NCI-H2107 (cell line): ENCODE measurements around the gene ANKRD9.

ENCODE experiments used
- DNase-seq: peaks from one replicate; lab custom pipeline; 2025; lab: John Stamatoyannopoulos, UW

ANKRD9 gene

DNA sequence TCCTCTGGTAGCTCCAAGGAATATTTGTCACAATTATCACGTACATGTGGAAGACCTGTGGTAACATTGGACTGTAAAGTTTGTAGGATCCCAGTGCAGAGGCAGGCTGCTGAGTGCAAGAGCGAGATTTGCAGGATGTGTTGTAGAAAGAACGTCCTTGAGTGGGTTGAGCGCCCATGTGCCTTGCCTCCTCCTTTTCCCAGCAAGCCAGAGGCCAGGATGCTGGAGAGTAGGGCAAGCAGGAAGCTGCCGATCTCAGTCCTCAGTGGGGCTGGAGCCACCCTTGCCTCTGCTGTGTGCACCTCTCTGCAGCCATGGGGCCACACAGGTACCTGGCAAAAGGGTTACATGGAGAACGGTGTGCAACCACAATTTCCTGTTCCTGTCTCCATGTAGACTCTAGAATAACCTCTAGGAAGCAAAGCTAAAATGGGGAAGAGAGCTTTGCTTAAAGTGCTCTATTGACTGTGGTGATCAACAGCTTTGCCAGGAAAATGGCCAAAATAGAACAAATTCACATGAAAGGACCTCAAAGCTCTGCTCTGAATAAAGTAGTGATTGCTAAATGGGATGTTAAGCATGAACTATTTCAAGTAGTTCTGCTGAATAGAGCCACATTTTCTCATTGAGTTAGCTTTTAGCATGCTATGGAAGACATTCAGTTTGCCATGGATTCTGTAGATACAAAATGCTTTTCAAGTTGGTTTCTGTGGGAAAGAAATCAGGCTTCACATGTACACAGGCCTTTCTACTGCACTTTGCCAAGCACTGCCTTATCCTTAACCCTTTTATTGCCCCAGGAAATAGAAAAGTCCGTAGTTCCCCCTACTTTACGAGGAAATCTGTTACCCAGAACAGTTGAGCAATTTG, 37.4 kb downstream of the ANKRD9 start:
- DNase-seq, result no peak

DNA sequence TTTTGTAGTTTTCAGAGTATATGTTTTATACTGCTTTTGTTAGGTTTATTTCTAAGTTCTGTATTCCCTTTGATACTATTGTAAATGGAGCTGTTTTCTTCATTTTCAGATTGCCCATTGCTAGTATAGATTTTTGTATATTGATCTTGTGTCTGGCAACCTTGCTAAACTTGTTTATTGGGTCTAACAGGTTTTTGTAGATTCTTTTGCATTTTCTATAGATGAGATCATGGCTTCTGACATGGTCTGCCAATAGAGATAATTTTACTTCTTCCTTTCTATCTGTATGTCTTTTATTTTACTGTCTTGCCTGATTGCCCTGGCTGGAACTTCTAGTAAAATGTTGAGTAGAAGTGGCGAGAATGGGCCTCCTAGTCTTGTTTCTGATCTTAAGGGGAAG, 40.3 kb downstream of the ANKRD9 start:
- DNase-seq, result no peak

DNA sequence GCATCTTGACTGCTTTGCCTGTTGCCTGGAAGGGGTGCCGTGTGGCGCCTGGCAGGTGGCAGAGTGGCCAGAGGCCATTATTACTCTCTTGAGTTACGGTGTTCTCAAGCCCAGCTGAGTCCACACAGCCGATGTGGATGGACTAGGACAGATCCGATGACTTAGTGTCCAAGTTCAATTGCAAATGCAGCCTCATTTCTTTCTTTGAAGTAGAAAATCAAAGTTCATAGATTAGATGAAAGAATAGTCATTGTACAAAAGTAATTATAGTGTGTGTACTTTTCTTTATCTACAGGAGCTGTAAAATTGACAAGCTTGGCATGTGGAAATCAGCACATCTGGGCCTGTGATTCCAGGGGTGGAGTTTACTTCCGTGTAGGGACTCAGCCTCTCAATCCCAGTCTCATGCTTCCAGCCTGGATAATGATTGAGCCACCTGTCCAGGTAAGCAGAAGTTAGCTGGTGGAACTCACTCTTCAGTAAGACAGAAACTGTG, 44.7 kb downstream of the ANKRD9 start:
- no peak for DNase-seq

DNA sequence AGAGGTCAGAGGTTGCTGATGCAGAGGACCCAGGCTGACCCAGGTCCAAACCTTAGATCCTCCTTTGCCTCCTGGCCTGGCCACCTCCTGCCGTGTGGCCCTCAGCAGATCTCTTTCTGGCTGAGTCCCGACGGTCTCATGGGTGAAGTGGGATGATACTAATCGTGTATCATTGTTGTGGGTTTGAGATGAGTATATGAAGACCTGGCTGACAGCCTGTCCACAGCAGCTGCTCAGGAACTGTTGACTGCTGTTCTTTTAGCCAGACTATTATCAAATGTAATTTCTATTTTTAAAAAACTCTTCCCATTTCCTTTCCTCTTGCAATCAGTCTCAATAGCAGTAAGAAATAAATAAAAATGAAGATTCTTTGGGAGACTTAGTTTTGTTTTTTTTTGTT, 45.6 kb downstream of the ANKRD9 start:
- DNase-seq, result no peak

DNA sequence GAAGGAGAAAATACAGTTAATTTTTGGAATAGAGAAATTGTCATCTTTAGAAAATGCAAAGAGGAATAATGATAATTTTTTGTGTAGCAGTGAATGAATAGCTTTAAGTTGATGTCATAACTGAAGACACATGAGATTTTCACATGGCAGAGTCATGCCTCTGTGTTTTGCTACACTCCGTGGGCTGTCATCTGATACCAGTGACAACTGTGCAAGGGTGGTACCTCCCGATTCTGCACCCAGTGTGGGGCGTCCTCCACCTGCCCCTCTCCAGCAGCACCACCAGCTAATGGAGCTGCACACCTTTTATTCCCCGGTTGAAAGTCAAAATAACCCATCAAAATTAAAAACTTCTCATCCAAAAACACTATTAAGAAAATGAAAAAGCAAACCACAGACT, 47.2 kb downstream of the ANKRD9 start:
- DNase-seq, result peak; percentile 22

DNA sequence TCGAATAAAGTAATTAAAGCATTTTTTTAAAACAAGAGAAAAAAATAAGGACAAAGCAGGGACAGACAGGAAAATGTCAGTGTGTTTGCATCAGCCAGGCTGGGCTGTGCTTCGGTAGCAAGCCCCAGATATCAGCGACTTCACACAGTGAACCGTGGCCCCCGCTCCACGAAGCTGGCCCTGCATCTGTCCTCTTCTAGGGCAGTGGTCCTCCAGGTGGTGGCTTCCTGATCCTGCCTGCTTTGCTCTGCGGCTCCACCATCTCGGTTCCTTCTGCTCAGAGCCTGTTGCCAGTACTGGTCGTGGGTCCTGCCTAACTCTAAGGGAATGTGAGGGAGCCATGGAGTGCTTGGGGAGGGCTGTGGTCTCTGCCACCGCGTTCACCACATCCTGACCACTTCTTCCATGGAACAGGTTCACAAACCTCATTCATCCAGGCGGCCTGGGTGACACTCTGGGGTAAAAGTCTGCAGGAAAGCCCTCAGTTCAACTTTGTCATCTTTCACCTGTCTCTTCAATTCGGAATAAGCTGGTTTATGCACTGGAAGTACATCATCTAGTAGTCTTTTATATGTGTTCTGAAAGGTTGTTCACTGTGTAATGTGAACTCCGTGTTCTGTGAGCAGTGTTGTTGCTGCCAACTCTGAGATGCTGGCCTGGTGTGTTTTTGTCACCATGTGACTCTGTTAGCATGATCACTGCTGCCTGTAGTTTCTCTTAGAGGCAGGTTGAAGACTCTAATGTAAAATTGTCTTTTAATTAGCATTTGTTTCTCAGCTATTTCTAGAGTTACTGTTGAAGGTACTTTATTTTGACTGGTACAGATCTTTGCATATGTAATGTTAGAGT, 47.9 kb downstream of the ANKRD9 start:
- DNase-seq, result no peak

DNA sequence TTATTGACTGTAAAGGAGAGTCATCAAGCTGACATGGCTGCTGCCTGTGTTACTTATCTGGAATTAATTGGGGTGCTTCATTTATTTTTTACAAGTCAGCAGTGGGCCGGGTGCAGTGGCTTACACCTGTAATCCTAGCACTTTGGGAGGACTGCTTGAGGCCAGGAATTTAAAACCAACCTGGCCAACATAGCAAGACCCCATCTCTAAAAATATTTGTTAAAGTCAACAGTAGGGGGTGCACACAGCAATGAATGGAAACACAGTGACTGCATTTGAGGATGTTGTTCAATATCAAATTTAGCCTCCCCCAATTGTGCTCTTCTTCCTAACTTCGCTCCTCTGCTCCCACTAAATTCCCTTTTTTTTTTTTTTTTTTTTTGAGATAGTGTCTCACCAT, 52.1 kb downstream of the ANKRD9 start:
- no peak for DNase-seq

DNA sequence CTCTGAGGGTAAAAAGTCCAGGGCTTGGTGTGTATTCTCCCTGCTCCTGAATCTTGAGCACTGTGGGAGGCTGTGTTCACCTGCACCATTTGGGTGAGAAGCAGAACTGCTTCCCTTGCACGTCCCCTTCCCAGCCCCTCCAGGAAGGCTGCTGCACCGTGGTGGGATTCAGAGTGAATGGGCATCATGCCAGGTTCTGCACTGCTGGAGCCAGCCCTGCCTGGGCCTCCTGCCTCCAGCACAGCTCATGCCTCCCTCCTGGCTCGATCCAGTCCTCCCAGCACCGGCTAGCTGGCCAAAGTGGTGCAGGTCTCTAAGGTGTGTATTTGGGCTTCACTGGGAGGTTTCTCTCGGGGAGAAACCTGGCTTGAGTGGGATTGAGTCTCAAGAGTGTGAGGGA, 54.9 kb downstream of the ANKRD9 start:
- no peak for DNase-seq

DNA sequence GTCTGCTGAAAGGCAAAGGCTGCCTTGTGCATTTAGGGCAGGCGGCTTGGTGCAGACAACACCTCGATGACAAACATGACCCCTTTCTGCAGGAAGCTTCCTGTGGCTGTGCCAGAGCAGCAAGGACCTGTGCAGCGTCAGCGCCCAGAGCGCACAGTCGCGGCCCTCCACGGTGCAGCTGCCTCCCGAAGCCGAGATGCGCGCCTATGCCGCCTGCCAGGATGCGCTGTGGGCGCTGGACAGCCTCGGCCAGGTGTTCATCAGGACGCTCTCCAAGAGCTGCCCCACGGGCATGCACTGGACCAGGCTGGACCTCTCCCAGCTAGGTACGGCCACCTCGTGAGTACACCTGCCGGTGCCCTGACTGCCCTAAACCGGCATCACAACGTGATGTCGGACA, 57.3 kb downstream of the ANKRD9 start:
- DNase-seq, result no peak
